GM18858 (cell line): ENCODE data around the gene EPB42.
"Not testable (repeated sequence)": the region's sequence is repeated elsewhere in the genome, so short reads cannot be mapped to it uniquely, and the experiment has no call there.

Source experiments
- ATAC-seq: cut with Tn5 transposase; IDR thresholded peaks from one replicate; pipeline ENCODE4 v1.9.1; 2021; ENCODE audit not compliant: unreplicated experiment

The EPB42 gene

GRCh38 chr15:43189296-43189695, 31.5 kb downstream of the EPB42 start:
- ATAC-seq = no peak

GRCh38 chr15:43187544-43188155, 33.2 kb downstream of the EPB42 start:
- ATAC-seq = no peak

DNA sequence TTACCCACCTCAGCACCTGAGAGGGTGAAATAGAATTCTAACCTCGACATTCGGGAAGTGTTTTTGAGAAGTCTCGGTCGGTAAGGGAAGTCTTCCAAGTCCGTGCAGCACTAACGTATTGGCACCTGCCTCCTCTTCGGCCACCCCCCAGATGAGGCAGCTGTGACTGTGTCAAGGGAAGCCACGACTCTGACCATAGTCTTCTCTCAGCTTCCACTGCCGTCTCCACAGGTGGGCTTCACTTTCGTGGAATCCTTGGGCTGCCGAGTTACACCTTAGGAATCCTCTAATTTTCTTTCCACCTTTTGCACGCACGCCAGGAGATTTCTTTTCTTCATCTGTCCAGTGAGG, 34.8 kb downstream of the EPB42 start:
- ATAC-seq = no peak

- ATAC-seq = peak; percentile 63
These were observed 35.4 kb downstream of the EPB42 start, which contains the start of gene CCNDBP1 for GRCh38 chr15:43185157-43186002. Gene CCNDBP1, plus strand, starts transcription at chr15:43185403. Its CDS starts 96 bp downstream, at chr15:43185499.

GRCh38 chr15:43184407-43185124, 36.3 kb downstream of the EPB42 start:
- no peak for ATAC-seq

DNA sequence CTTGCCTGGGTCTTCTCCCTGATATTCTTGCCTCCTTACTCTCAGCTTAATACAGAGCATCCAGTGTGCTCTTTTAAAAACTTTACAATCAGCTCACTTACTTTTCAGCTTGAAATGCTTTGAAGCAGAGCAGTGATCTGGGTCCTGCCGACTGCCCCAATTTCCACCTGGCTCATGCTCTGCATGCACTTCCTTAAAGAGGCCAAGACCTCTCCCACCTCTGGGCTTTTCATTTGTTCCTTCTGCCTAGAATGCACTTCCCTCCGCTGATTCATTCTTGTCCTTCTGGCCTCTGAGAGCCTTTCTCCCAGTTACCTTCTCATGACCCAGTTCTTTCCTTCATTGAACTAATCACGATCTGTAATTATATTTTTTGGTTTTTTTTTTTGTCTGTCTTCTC, 37.5 kb downstream of the EPB42 start:
- ATAC-seq = no peak

DNA sequence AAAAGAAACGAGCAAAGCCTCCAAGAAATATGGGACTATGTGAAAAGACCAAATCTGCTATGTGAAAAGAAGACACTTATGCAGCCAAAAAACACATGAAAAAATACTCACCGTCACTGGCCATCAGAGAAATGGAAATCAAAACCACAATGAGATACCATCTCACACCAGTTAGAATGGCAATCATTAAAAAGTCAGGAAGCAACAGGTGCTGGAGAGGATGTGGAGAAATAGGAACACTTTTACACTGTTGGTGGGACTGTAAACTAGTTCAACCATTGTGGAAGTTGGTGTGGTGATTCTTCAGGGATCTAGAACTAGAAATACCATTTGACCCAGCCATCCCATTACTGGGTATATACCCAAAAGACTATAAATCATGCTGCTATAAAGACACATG, 43.7 kb downstream of the EPB42 start:
- ATAC-seq = not testable (repeated sequence)

GRCh38 chr15:43175656-43176309, 45.0 kb downstream of the EPB42 start:
- ATAC-seq = not testable (repeated sequence)

GRCh38 chr15:43169888-43170287, 50.9 kb downstream of the EPB42 start:
- ATAC-seq = no peak

- ATAC-seq = no peak
These were observed 52.4 kb downstream of the EPB42 start for GRCh38 chr15:43168192-43169107.

- ATAC-seq = not testable (repeated sequence)
These were observed 53.6 kb downstream of the EPB42 start for GRCh38 chr15:43167261-43167660.

GRCh38 chr15:43165801-43166325, 55.0 kb downstream of the EPB42 start:
- ATAC-seq = no peak

DNA sequence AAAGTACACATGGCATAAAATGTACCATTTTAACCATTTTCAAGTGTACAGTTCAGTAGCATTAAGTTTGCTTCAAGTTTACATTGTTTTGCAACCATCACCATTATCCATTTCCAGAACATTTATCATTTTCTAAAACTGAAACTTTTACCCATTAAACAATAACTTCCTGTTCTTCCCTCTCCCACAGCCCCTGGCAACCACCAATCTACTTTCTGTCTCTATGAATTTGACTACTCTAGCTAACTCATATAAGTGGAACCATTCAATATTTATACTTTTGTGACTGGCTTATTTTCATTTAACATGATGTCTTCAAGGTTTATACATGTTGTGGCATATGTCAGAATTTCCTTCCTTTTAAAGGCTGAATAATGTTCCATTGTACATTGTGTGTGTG, 67.5 kb downstream of the EPB42 start:
- no peak for ATAC-seq

DNA sequence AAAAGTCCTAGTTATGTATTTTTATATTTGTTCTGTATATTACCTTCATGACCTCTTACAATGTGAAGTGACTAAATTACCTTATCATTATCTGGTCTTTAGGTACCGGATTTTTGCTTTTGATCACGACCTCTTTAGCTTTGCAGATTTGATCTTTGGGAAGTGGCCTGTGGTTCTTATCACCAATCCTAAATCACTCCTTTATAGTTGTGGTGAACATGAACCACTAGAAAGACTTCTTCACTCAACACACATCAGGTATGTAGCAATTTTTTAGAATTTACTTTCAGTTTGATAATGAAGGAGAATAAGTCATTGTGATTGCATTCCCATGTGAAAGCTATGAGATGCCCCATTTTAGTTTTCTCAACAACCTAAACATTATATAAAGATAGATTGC, 69.1 kb downstream of the EPB42 start:
- no peak for ATAC-seq

DNA sequence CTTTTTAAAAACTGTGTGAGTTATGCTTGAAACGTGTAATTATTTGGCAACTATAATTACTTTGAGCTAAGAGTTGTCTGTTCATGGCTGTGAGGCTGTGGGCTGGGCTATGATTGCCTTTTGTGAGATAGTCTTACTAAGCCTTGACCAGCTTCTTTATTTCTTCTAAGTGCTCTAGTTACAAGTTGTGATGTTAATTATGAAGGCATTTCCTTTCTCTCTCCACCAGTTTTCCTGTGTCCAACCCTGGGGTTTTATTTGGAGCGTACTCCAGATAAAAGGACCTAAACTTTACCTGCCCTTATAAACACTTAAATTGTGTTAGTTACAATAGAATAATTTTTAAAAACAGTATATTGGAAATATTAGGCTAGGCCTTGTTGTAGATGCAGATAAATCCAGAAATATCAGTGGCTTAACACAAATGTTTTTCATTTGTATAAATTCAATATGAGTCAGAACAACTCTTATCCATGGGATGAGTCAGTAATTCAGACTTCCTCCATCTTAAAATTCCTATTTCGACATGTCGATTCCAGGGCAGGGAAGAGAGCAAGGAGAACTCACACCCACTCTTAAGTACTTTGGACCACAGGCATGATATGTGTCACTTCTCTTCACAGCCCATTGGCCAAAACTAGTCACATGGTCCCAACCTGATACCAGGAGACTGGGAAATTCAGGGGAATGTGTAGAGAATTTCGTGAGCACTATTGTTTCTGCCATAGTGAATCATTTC, 70.5 kb downstream of the EPB42 start:
- ATAC-seq = no peak
